ENCODE measurements around the gene MIS18BP1.
"Not testable (repeated sequence)": the region's sequence is repeated elsewhere in the genome, so short reads cannot be mapped to it uniquely, and the experiment has no call there.

GRCh38 chr14:45281731-45282400, 28.9 kb upstream of the MIS18BP1 start:
- not testable (repeated sequence) for TF ChIP-seq CTCF, POLR2A (IDR thresholded peaks at IDR 0.05)

All from tibial nerve (tissue), 3 donors.